ENCODE results near the gene OTUB2. TPM values are rescaled to one million over a fixed set of nuclear protein-coding genes. Genes with fewer than 3 reads are reported as not detected.

Gene OTUB2
- total RNA-seq, 1 experiment from 2014 or later: 3.4 TPM

DNA sequence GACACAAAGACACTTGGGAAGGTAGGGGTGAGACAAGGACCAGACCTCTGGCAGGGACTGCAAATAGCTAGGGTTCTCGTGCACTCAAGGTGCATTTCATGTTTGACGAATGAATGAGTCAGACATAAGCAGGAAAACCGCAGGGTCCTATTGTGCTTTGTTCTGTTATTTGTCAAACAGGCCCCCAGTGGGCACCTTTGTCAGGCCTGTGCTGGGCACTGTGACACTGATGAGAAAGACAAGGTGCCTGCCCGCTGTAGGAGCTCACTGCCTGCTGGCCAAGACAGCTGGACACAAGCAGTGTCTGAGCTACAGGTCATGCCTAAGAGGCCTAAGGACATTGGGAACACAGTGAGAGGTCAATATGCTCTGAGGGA, 2.3 kb downstream of the OTUB2 start:
- ChIA-PET POLR2A (no interaction called here), CTCF (interaction anchor here (0.9 kb wide), 1 partner anchor 8 kb away, joined by 3 read pairs; no protein-coding TSS in a partner anchor)
- Histone ChIP-seq H3K27me3 (ENCODE audit: control insufficient read depth, insufficient read depth, low read length) (no peaks in the 10 kb centered on the region), H3K36me3 (ENCODE audit: control insufficient read depth, insufficient read depth, low read length) (no peaks in the 10 kb centered on the region), H3K27ac (ENCODE audit: low read length) (peak overlapping the region; percentile 34; the same call in 1 of the 2 replicates), H3K4me3 (ENCODE audit: low read depth in 2 of 2, low read length in 2 of 2) (peak overlapping the region in 1 of 2 experiments; percentile 50; a peak in 1 of 4 replicates), H3K4me1 (ENCODE audit: control insufficient read depth, insufficient read depth, low read length) (peaks cover 20% of the 10 kb centered on the region), H3K9me3 (ENCODE audit: control insufficient read depth, insufficient read depth, low read depth, low read length) (no peaks in the 10 kb centered on the region)
- no peak for TF ChIP-seq TCF7L2 (IDR thresholded peaks at IDR 0.05; ENCODE audit: low read depth, low read length)
- TF ChIP-seq, protein P1, sequence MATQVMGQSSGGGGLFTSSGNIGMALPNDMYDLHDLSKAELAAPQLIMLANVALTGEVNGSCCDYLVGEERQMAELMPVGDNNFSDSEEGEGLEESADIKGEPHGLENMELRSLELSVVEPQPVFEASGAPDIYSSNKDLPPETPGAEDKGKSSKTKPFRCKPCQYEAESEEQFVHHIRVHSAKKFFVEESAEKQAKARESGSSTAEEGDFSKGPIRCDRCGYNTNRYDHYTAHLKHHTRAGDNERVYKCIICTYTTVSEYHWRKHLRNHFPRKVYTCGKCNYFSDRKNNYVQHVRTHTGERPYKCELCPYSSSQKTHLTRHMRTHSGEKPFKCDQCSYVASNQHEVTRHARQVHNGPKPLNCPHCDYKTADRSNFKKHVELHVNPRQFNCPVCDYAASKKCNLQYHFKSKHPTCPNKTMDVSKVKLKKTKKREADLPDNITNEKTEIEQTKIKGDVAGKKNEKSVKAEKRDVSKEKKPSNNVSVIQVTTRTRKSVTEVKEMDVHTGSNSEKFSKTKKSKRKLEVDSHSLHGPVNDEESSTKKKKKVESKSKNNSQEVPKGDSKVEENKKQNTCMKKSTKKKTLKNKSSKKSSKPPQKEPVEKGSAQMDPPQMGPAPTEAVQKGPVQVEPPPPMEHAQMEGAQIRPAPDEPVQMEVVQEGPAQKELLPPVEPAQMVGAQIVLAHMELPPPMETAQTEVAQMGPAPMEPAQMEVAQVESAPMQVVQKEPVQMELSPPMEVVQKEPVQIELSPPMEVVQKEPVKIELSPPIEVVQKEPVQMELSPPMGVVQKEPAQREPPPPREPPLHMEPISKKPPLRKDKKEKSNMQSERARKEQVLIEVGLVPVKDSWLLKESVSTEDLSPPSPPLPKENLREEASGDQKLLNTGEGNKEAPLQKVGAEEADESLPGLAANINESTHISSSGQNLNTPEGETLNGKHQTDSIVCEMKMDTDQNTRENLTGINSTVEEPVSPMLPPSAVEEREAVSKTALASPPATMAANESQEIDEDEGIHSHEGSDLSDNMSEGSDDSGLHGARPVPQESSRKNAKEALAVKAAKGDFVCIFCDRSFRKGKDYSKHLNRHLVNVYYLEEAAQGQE (IDR thresholded peaks at IDR 0.05; ENCODE audit: insufficient read depth in 1 of 2, low read depth in 2 of 2, low read length in 1 of 2): no peak
- no peak for TF ChIP-seq SIN3A (IDR thresholded peaks at IDR 0.05; ENCODE audit: borderline replicate concordance, insufficient read depth, low read depth, low read length)
- no peak for TF ChIP-seq POLR2AphosphoS5 (IDR thresholded peaks at IDR 0.05; ENCODE audit: low read depth, low read length)
- TF ChIP-seq, protein P2, sequence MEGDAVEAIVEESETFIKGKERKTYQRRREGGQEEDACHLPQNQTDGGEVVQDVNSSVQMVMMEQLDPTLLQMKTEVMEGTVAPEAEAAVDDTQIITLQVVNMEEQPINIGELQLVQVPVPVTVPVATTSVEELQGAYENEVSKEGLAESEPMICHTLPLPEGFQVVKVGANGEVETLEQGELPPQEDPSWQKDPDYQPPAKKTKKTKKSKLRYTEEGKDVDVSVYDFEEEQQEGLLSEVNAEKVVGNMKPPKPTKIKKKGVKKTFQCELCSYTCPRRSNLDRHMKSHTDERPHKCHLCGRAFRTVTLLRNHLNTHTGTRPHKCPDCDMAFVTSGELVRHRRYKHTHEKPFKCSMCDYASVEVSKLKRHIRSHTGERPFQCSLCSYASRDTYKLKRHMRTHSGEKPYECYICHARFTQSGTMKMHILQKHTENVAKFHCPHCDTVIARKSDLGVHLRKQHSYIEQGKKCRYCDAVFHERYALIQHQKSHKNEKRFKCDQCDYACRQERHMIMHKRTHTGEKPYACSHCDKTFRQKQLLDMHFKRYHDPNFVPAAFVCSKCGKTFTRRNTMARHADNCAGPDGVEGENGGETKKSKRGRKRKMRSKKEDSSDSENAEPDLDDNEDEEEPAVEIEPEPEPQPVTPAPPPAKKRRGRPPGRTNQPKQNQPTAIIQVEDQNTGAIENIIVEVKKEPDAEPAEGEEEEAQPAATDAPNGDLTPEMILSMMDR (IDR thresholded peaks at IDR 0.05): no peak; the same call in 1 of the 2 replicates
- ATAC-seq (peak; percentile 65), DNase-seq (ENCODE audit: low read depth, low spot score) (peak; percentile 67)
- intact Hi-C loops (cut with micrococcal nuclease; ENCODE audit: unreplicated experiment) (no loop called here), in situ Hi-C loops (cut with HindIII; ENCODE audit: low pct_unique_long_range_greater_than_20kb, low sequenced_read_pairs) (no loop called here)
- BruUV-seq (replicated peaks): no TSS peak

DNA sequence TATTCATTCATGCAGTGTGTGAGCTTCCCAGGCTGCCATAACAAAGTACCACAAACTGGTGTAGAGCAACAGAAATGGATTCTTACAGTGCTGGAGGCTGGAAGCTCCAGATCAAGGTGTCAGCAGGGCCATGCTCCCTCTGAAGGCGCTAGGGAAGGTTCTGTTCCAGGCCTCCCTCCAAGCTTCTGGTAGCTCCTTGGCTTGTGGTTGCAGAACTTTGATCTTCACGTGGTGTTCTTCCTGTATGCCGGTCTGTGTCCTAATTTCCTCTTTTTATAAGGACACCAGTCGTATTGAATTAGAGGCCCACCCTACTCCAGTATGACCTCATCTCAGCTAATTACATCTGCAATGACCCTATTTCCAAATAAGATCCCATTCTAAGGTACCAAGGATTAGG, 3.1 kb downstream of the OTUB2 start:
- no peaks in the 10 kb centered on the region for H3K27me3 ChIP-seq (ENCODE audit: control insufficient read depth, insufficient read depth, low read length)
- ChIA-PET POLR2A (no interaction called here), CTCF (interaction anchor here (0.9 kb wide), 1 partner anchor 7 kb away, joined by 3 read pairs; no protein-coding TSS in a partner anchor)
- no peak overlapping the region for H3K27ac ChIP-seq (ENCODE audit: low read length)
- BruUV-seq (replicated peaks): no TSS peak
- no peaks in the 10 kb centered on the region for H3K36me3 ChIP-seq (ENCODE audit: control insufficient read depth, insufficient read depth, low read length)
- intact Hi-C loops (cut with micrococcal nuclease; ENCODE audit: unreplicated experiment): no loop called here
- H3K4me1 ChIP-seq (ENCODE audit: control insufficient read depth, insufficient read depth, low read length): peaks cover 20% of the 10 kb centered on the region
- DNase-seq (ENCODE audit: low read depth, low spot score) (no peak), ATAC-seq (no peak)
- in situ Hi-C loops (cut with HindIII; ENCODE audit: low pct_unique_long_range_greater_than_20kb, low sequenced_read_pairs): no loop called here
- H3K4me3 ChIP-seq (ENCODE audit: low read depth in 2 of 2, low read length in 2 of 2): no peak overlapping the region
- TF ChIP-seq, protein P1 (IDR thresholded peaks at IDR 0.05; ENCODE audit: insufficient read depth in 1 of 2, low read depth in 2 of 2, low read length in 1 of 2): no peak
- no peaks in the 10 kb centered on the region for H3K9me3 ChIP-seq (ENCODE audit: control insufficient read depth, insufficient read depth, low read depth, low read length)
